AG04450 (cell line): ENCODE data around the gene F2R. TPM values are rescaled to one million over a fixed set of nuclear protein-coding genes. Genes with fewer than 3 reads are reported as not detected.

Experiments
- CTCF ChIA-PET: fragments of 300-600, 350-600 bp; formaldehyde crosslinking; extraction: SDS; loops from one replicate; lab custom pipeline; 2022; ENCODE audit warnings: antibody characterized with exemption, inconsistent platforms; lab: Charles Lee
- POLR2A ChIA-PET: fragments of 350-600 bp; formaldehyde crosslinking; extraction: SDS; loops from one replicate; lab custom pipeline; 2021; ENCODE audit warnings: antibody characterized with exemption, inconsistent platforms; lab: Yijun Ruan, JAX
- DNase-seq: peaks from one replicate; pipeline ENCODE4 v3.0.0-alpha.2; 2011; ENCODE audit warnings: low read depth, low spot score
- H3K27ac ChIP-seq: one replicate; pipeline ENCODE4 v1.5.1; 2012; ENCODE audit warnings: low read depth, low read length, control low read depth
- H3K27me3 ChIP-seq: one replicate; pipeline ENCODE4 v1.6.0; 2012; ENCODE audit warnings: low read length; ENCODE audit not compliant: control insufficient read depth, insufficient read depth
- H3K4me3 ChIP-seq: 2 replicates; pipeline ENCODE4 v1.5.1; 2011; ENCODE audit warnings: mild to moderate bottlenecking, low read depth, low read length, control low read depth
- H3K9me3 ChIP-seq: 2 replicates; pipeline ENCODE4 v1.5.1; 2012; ENCODE audit warnings: low read length; ENCODE audit not compliant: control insufficient read depth, insufficient read depth
- CTCF ChIP-seq: IDR thresholded peaks from 2 replicates; pipeline ENCODE4 v1.5.1; 2011; ENCODE audit warnings: low read depth, low read length, control low read depth, inconsistent platforms
- polyA plus RNA-seq: library from polyadenylated mRNA; depleted of rRNA; stranded (reverse); fragments of >200 nt; gene quantifications from 2 replicates; pipeline ENCODE4 v1.2.3, GENCODE V29; 2011

Gene F2R
- polyA plus RNA-seq, 1 experiment, result 324 TPM

- Histone ChIP-seq H3K27ac (no peak overlapping the region), H3K4me3 (no peak overlapping the region), H3K27me3 (no peaks in the 10 kb centered on the region), H3K9me3 (peaks cover 14% of the 10 kb centered on the region)
- CTCF ChIA-PET, result interaction anchor here (0.9 kb wide), 1 partner anchor 92 kb away, joined by 3 read pairs; no protein-coding TSS in a partner anchor
- no peak for DNase-seq
- POLR2A ChIA-PET, result no interaction called here
- no peak for TF ChIP-seq CTCF
Observed at GRCh38 chr5:76732405-76733048, 16.6 kb downstream of the F2R start.

DNA sequence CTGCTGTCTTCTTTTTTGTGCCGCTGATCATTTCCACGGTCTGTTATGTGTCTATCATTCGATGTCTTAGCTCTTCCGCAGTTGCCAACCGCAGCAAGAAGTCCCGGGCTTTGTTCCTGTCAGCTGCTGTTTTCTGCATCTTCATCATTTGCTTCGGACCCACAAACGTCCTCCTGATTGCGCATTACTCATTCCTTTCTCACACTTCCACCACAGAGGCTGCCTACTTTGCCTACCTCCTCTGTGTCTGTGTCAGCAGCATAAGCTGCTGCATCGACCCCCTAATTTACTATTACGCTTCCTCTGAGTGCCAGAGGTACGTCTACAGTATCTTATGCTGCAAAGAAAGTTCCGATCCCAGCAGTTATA lies 17.1 kb downstream of the F2R start:
- POLR2A ChIA-PET, result no interaction called here
- no peak overlapping the region for H3K4me3 ChIP-seq
- CTCF ChIA-PET, result interaction anchor here (1.5 kb wide), 1 partner anchor 42 kb away, joined by 5 read pairs; no protein-coding TSS in a partner anchor

DNA sequence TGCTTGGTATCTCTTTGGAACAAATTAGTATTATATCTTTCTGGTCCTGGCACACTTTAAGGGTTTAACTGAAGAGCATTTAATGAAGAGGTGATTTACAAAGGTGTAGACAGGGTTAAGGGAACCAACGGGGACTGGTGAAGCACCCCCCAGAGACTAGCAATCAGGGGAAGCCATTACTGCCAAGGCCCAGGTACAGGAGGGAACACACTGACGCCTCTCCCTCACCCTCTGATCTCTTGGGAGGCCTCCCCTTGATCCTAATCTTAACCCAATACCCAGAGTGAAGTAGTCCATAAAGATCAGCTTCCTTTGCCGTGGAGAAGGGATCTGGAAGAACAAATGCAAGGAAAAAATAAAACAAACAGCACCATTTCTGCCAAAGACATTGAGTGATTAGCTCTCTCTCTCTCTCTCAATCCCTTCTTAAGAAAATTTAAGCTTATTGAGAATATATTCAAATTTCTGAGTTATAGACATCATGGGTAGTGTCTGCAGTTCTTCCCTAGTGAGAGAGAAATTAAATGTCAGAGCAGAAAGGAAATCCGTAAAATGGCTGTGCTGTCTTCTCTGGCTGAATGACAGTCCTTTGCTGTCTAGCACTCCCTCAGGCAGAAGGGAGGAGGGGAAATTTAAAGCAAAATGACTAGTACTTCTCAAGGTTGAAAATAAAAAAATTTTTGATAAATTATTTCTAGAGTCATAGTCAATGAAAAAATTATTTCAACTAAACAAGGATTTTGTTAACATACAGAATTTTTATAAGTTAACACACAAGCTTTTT lies 20.0 kb downstream of the F2R start:
- ChIA-PET POLR2A (no interaction called here), CTCF (interaction anchor here (0.8 to 6.5 kb wide), 7 partner anchors 9 to 134 kb away, joined by 3 to 45 read pairs (median 4); partner anchors contain the start of gene F2R)
- Histone ChIP-seq H3K27ac (no peak overlapping the region), H3K27me3 (no peaks in the 10 kb centered on the region), H3K4me3 (no peak overlapping the region), H3K9me3 (no peaks in the 10 kb centered on the region)
- no peak for DNase-seq
- TF ChIP-seq CTCF, result no peak

More for the DNA sequence above, 17.1 kb downstream of the F2R start:
- Histone ChIP-seq H3K27me3 (no peaks in the 10 kb centered on the region), H3K9me3 (peaks cover 14% of the 10 kb centered on the region), H3K27ac (no peak overlapping the region)
- DNase-seq, result no peak
- no peak for TF ChIP-seq CTCF

GRCh38 chr5:76736679-76737556 lies 21.0 kb downstream of the F2R start:
- CTCF ChIA-PET, result interaction anchor here (0.9 to 6.5 kb wide), 7 partner anchors 10 to 135 kb away, joined by 3 to 45 read pairs (median 4); partner anchors contain the start of gene F2R
- no peaks in the 10 kb centered on the region for H3K9me3 ChIP-seq
- no peaks in the 10 kb centered on the region for H3K27me3 ChIP-seq
- no peak overlapping the region for H3K27ac ChIP-seq
- DNase-seq, result no peak
- no peak overlapping the region for H3K4me3 ChIP-seq
- POLR2A ChIA-PET, result interaction anchor here (1.0 kb wide), 1 partner anchor 28 kb away, joined by 3 read pairs; no protein-coding TSS in a partner anchor
- no peak for TF ChIP-seq CTCF
